ENCODE results near the gene PVALEF.

DNA sequence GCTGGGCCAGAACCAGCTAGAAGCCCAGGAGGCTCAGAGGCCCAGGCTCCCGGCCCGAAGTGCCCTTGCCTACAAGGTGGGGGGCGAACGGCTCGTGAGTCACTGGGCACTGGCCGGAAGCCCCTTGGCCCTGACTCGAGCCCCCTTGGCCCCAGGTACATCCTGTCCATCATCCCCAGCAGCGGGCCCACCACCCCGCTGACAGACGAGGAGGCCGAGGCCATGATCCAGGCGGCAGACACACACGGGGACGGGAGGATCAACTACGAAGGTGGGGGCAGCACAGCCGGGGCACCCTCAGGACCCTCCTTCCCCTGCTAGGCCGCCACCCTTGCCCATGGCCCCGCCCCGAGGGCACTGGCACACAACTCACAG is 16.5 kb downstream of the PVALEF start:
- TF ChIP-seq POLR2AphosphoS5 (IDR thresholded peaks at IDR 0.05) (no peak), POLR2A (IDR thresholded peaks at IDR 0.05) (no peak)
- TF ChIP-seq, protein P1, sequence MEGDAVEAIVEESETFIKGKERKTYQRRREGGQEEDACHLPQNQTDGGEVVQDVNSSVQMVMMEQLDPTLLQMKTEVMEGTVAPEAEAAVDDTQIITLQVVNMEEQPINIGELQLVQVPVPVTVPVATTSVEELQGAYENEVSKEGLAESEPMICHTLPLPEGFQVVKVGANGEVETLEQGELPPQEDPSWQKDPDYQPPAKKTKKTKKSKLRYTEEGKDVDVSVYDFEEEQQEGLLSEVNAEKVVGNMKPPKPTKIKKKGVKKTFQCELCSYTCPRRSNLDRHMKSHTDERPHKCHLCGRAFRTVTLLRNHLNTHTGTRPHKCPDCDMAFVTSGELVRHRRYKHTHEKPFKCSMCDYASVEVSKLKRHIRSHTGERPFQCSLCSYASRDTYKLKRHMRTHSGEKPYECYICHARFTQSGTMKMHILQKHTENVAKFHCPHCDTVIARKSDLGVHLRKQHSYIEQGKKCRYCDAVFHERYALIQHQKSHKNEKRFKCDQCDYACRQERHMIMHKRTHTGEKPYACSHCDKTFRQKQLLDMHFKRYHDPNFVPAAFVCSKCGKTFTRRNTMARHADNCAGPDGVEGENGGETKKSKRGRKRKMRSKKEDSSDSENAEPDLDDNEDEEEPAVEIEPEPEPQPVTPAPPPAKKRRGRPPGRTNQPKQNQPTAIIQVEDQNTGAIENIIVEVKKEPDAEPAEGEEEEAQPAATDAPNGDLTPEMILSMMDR (IDR thresholded peaks at IDR 0.05): no peak

Data from prostate gland (tissue), 2 donors.